ELF-1 (cell line): ENCODE results near the gene ACOT8.
A peak's percentile ranks its signal among the peaks of the same experiment; 100 is the strongest.
"Not testable (repeated sequence)": the region's sequence is repeated elsewhere in the genome, so short reads cannot be mapped to it uniquely, and the experiment has no call there.

Experiments
- DNase-seq: peaks from one replicate; pipeline ENCODE4 v3.0.0-alpha.2; 2016; ENCODE audit warnings: low read depth, low spot score

The ACOT8 gene

GRCh38 chr20:45887346-45887715, 30.1 kb upstream of the ACOT8 start, which contains the start of gene SPATA25:
TSS of gene SPATA25 (minus strand) at chr20:45887622. CDS start at chr20:45887590, 32 bp downstream.
- no peak for DNase-seq

- DNase-seq = no peak
Measured at GRCh38 chr20:45886590-45887345, 29.6 kb upstream of the ACOT8 start.

GRCh38 chr20:45883100-45883469, 25.9 kb upstream of the ACOT8 start:
- no peak for DNase-seq

GRCh38 chr20:45882469-45883099, 25.4 kb upstream of the ACOT8 start:
- DNase-seq = no peak

DNA sequence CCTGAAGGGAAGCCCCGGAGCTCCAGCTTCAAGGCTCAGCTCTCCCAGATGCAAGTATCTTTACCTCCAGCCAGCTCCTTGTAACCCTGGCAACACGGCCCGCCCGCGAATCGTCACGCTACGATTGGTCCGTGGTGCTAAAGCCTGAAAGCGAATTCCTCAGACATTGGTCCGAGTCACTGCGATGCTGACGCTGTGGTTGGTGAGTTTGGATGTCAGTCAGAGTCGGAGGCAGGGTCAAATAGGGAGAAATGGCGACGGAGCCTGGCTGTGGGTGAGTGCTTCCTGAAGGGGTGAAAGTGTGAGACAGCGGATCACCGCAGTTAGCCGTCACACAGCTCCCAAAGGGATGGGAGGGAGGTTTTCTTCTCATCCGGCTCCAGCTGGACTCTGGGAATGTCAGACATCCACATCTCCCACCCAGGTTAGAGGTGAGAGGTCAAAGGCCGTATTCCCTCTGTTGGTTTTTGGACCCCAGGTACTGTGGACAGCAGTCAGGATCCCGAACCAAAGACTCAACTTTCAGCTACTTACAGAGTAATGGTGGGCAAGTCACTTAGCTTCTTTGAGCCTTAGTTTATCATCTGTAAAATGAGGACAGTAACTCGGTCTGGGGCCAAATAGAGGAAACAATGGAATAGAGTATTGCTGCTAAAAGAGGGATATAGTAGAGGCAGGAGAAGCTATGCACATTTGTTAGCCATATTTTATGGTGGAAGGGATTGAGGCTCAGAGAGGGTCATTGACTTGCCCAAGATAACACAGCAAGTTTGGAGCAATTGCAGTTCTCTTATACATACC, 24.0 kb upstream of the ACOT8 start, which contains the start of gene ZSWIM1:
Gene ZSWIM1 (plus strand): TSS at position 240 of the 801 bp plus-strand sequence. CDS start 1,366 bp downstream, outside the sequence.
- peak; percentile 100 for DNase-seq

GRCh38 chr20:45878076-45878761, 21.0 kb upstream of the ACOT8 start:
- no peak for DNase-seq

DNA sequence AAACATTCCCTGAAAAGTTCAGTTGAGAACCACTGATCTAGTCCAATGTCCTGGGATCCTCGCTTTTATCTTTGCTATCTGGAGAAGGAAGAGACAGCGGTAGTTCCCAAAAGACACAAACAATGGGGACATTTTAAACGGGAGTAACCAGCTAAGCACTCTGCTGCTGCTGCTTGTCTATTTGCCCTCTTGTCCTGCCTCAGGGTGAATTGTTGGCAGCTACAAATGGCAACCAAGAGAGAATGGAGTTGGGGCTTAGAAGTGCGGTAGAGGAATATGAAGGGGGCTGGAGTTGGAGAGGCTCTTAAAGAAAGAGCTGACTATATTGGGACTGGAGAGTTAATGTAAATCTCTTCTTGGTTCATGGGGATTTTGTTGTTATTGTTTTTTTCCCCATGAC, 17.4 kb upstream of the ACOT8 start:
- DNase-seq = peak; percentile 46

DNA sequence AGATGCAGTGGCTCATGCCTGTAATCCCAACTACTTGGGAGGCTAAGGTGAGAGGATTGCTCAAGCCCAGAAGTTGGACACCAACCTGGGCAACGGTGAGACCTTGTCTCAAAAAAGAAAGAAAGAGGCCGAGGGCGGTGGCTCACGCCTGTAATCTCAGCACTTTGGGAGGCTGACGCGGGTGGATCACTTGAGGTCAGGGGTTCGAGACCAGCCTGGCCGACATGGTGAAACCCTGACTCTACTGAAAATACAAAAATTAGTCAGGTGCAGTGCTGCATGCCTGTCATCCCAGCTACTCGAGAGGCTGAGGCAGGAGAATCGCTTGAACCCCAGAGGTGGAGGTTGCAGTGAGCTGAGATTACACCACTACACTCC, 16.9 kb upstream of the ACOT8 start:
- not testable (repeated sequence) for DNase-seq

DNA sequence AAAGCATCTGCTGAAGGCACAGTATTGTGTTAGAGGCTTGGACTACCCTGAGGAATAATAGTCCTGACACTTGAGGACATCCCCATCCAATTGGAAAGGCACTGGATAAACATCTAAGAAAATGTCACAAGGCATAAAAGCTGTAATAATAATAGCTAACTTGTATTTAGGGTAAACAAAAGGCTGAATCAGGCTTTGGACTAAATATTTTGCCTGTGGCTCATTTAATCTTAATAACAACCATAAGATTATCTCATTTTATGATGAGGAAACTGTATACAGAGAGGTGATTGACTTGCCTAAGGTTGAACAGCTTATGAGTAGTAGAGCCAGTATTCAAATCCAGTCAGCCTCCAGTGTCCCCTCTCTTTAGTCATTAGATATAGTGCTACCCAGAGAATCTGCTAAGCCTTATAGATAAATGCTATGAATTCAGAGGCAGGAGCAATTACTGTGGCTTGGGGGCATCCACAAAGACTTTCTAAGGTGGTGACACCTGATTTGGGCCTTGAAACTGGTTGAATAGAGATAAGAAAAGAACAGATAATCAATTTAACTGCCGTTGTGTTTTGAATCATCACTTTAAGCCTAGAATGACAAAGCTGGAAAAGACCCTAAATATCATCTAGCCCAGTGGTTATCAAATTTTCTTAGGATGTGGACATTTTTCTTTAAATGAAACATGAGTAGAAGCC, 16.4 kb upstream of the ACOT8 start:
- DNase-seq = no peak

DNA sequence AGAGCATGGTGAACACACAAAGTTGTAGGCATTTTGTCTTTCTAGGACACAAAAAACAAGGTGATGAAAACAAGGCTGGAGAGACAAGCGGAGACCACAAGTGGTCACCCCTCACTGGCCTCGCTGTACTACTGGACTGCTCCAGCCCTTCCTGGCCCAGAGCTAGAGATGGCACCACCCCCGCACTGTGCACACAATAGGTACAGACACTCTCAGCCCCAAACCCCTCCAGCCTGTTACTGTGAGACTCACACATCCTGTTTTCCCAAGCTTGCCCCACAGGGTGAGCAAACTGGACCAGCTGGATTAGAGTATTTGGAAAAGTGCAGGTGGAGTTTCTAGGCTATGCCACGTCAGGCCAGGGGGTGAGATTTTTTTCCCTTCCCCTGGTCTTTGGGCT, 15.4 kb upstream of the ACOT8 start:
- DNase-seq = peak; percentile 66

- DNase-seq = no peak
Measured at GRCh38 chr20:45867819-45868176, 10.6 kb upstream of the ACOT8 start.

DNA sequence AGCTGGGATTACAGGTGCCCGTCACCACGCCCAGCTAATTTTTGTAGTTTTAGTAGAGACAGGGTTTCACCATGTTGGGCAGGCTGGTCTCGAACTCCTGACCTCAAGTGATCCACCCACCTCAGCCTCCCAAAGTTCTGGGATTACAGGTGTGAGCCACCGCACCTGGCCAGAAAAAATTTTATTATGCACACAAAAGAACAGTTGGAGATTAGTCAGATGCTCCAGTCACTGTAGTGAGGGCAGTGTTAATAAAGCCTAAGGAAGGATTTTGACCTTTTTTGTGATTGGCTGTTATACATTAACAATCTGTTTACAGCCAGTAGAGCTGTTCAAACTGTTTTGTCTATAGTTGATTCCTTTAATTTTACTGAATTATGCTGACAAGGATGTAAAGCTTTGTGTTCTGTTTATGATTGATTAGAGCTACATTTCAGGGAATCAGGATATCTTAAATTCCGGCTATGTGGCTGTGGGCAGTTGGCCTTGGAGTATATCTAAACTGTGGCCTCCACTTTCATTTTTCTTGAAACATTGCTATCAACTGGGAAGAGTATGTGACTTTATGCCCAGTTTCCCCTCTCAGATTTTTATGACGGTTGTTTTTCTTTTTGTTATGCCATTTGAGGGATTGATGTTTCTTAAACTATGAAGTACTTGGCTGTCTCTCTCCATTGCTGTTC, 10.1 kb upstream of the ACOT8 start:
- no peak for DNase-seq

DNA sequence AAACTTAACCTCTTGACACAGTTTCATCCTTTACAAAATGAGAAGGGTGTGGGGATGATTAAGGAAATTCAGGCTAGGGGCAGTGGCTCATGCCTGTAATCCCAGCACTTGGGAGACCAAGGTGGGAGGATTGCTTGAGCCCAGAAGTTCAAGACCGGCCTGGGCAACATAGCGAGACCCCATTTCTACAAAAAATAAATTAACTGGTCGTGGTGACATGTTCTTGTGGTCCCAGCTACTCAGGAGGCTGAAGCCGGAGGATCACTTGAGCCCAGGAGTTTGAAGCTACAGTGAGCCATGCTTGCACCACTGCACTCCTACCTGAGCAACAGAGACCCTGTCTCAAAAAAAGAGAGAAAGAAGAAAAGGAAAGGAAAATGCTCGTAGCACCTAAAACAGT, 9.3 kb upstream of the ACOT8 start:
- DNase-seq = no peak

- DNase-seq = no peak
Measured at GRCh38 chr20:45863543-45864470, 6.6 kb upstream of the ACOT8 start.

GRCh38 chr20:45861221-45862075, 4.3 kb upstream of the ACOT8 start:
- DNase-seq = no peak

GRCh38 chr20:45860560-45861220, 3.5 kb upstream of the ACOT8 start:
- DNase-seq = no peak

GRCh38 chr20:45859916-45860315, 2.7 kb upstream of the ACOT8 start:
- DNase-seq = no peak

DNA sequence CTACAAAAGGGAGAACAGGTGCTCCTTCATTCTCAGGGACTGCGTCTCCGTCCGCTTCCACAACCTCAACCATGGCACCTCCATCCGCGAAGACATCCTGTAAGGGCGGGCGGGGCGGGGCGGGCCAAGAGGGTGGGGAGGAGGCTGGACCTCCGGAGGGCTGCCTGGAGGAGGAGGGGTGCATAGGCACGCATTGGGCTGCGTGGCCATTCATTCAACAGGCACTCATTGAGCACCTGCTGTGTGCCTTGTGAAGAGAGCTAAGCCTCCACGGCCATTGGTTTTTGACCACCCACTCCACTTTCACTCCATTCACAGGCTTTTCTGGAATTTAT, 657 bp upstream of the ACOT8 start:
- DNase-seq = no peak
